Nephron (organoid): ENCODE data around the gene AANAT.

ENCODE experiments used
- H3K27ac Mint-ChIP-seq, 3 experiments: 2 replicates each; pipeline ENCODE4 v1.8.0; 2020; ENCODE audit warnings: mixed read lengths in 3 of 3, mild to moderate bottlenecking in 2 of 3, moderate library complexity in 1 of 3
- H3K27me3 Mint-ChIP-seq: 2 replicates; pipeline ENCODE4 v1.8.0; 2021; ENCODE audit warnings: low read depth, mild to moderate bottlenecking, moderate library complexity, mixed read lengths
- H3K36me3 Mint-ChIP-seq: 2 replicates; pipeline ENCODE4 v1.8.0; 2020; ENCODE audit warnings: low read depth, mixed read lengths
- H3K4me1 Mint-ChIP-seq: 2 replicates; pipeline ENCODE4 v1.8.0; 2020; ENCODE audit warnings: mixed read lengths
- H3K4me3 Mint-ChIP-seq, 3 experiments: 2 replicates each; pipeline ENCODE4 v1.8.0; 2020; ENCODE audit warnings: mild to moderate bottlenecking in 3 of 3, mixed read lengths in 3 of 3, moderate library complexity in 2 of 3
- H3K9me3 Mint-ChIP-seq: 2 replicates; pipeline ENCODE4 v1.8.0; 2020; ENCODE audit warnings: mixed read lengths
- TF ChIP-seq, protein P1 (sequence below), 3 experiments: fragments of 200-600 bp; sonication (generic); IDR thresholded peaks; one replicate each; pipeline ENCODE4 v1.5.0; 2021; ENCODE audit warnings: antibody characterized with exemption in 3 of 3; ENCODE audit not compliant: unreplicated experiment in 3 of 3

AANAT gene

GRCh38 chr17:76422860-76423259 is 44.5 kb upstream of the AANAT start:
- H3K36me3 Mint-ChIP-seq: peaks cover 5% of the 10 kb centered on the region
- peak overlapping the region in 1 of 3 experiments; percentile 27 for H3K27ac Mint-ChIP-seq
- H3K4me1 Mint-ChIP-seq: peaks cover 21% of the 10 kb centered on the region
- H3K4me3 Mint-ChIP-seq: no peak overlapping the region
- H3K27me3 Mint-ChIP-seq: no peaks in the 10 kb centered on the region
- TF ChIP-seq, protein P1, sequence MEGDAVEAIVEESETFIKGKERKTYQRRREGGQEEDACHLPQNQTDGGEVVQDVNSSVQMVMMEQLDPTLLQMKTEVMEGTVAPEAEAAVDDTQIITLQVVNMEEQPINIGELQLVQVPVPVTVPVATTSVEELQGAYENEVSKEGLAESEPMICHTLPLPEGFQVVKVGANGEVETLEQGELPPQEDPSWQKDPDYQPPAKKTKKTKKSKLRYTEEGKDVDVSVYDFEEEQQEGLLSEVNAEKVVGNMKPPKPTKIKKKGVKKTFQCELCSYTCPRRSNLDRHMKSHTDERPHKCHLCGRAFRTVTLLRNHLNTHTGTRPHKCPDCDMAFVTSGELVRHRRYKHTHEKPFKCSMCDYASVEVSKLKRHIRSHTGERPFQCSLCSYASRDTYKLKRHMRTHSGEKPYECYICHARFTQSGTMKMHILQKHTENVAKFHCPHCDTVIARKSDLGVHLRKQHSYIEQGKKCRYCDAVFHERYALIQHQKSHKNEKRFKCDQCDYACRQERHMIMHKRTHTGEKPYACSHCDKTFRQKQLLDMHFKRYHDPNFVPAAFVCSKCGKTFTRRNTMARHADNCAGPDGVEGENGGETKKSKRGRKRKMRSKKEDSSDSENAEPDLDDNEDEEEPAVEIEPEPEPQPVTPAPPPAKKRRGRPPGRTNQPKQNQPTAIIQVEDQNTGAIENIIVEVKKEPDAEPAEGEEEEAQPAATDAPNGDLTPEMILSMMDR (IDR thresholded peaks at IDR 0.05; ENCODE audit: unreplicated experiment in 3 of 3): no peak
- no peaks in the 10 kb centered on the region for H3K9me3 Mint-ChIP-seq

DNA sequence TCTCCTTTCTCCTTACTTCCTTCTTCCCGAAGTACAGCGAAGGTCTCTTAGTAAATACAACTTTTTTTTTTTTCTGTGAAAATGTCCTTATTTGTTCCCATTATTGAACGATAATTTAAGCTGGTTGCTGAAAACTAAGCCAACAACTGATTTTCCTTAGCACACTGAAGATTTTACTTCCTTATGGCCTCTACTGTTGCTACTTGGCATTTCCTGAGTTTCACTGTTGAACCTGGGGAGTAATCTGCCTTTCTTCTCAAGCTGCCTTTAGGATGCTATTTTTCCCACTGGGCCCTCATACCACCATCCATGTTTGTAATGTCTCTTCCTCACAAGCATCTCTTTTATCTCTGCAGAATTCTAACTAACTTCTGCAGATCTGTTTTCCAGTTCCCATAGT is 40.5 kb upstream of the AANAT start:
- H3K4me3 Mint-ChIP-seq: no peak overlapping the region
- H3K9me3 Mint-ChIP-seq: no peaks in the 10 kb centered on the region
- peaks cover 5% of the 10 kb centered on the region for H3K36me3 Mint-ChIP-seq
- no peaks in the 10 kb centered on the region for H3K27me3 Mint-ChIP-seq
- peaks cover 12% of the 10 kb centered on the region for H3K4me1 Mint-ChIP-seq
- TF ChIP-seq, protein P1 (IDR thresholded peaks at IDR 0.05; ENCODE audit: unreplicated experiment in 3 of 3): no peak
- H3K27ac Mint-ChIP-seq: no peak overlapping the region

- TF ChIP-seq, protein P1 (IDR thresholded peaks at IDR 0.05; ENCODE audit: unreplicated experiment in 3 of 3): no peak
- Mint-ChIP-seq H3K9me3 (no peaks in the 10 kb centered on the region), H3K4me3 (no peak overlapping the region), H3K4me1 (peaks cover 20% of the 10 kb centered on the region), H3K27me3 (no peaks in the 10 kb centered on the region), H3K36me3 (peaks cover 4% of the 10 kb centered on the region), H3K27ac (peak overlapping the region in 2 of 3 experiments; percentile 31 to 66)
Observed at GRCh38 chr17:76427501-76428231, 39.7 kb upstream of the AANAT start.

DNA sequence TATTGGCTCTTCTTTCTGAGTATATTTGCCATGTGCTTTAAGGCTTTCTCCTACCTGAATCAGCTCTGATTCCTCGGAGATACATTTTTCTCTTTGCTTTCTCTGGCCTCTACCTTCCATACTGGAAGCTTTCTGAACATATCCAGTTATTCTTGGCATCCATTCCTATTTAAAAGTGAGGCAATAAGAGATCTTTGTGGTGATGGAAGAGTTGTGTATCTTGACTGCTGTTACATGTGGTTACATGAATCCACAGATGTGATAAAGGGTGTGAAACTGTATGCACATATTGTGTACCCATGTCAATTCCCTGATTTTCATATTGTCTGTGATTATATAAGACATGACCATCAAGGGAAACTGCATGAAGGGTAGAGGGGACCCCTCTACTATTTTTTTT is 38.9 kb upstream of the AANAT start:
- Mint-ChIP-seq H3K27me3 (no peaks in the 10 kb centered on the region), H3K27ac (no peak overlapping the region), H3K36me3 (no peaks in the 10 kb centered on the region), H3K4me1 (peaks cover 20% of the 10 kb centered on the region), H3K4me3 (no peak overlapping the region), H3K9me3 (no peaks in the 10 kb centered on the region)
- TF ChIP-seq, protein P1 (IDR thresholded peaks at IDR 0.05; ENCODE audit: unreplicated experiment in 3 of 3): no peak

GRCh38 chr17:76431509-76431908 is 35.9 kb upstream of the AANAT start:
- Mint-ChIP-seq H3K27me3 (no peaks in the 10 kb centered on the region), H3K4me3 (no peak overlapping the region), H3K36me3 (peaks cover 11% of the 10 kb centered on the region), H3K4me1 (peaks cover 20% of the 10 kb centered on the region), H3K9me3 (no peaks in the 10 kb centered on the region), H3K27ac (no peak overlapping the region)
- TF ChIP-seq, protein P1 (IDR thresholded peaks at IDR 0.05; ENCODE audit: unreplicated experiment in 3 of 3): no peak

- Mint-ChIP-seq H3K36me3 (peaks cover 11% of the 10 kb centered on the region), H3K4me1 (peaks cover 20% of the 10 kb centered on the region), H3K27ac (no peak overlapping the region), H3K27me3 (no peaks in the 10 kb centered on the region), H3K9me3 (no peaks in the 10 kb centered on the region), H3K4me3 (no peak overlapping the region)
- TF ChIP-seq, protein P1 (IDR thresholded peaks at IDR 0.05; ENCODE audit: unreplicated experiment in 3 of 3): no peak
Observed at GRCh38 chr17:76432004-76432403, 35.4 kb upstream of the AANAT start.
